ENCODE results near the gene SSBP1.

GRCh38 chr7:141691540-141691939 is 46.6 kb upstream of the SSBP1 start:
- TF ChIP-seq CTCF (IDR thresholded peaks at IDR 0.05) (no peak), POLR2A (IDR thresholded peaks at IDR 0.05) (no peak)
